D721Med (cell line): ENCODE results near the gene EXOC6B.
"Not testable (repeated sequence)": the region's sequence is repeated elsewhere in the genome, so short reads cannot be mapped to it uniquely, and the experiment has no call there.

Experiments
- DNase-seq: peaks from one replicate; pipeline ENCODE4 v3.0.0; 2011; ENCODE audit warnings: low spot score; ENCODE audit not compliant: insufficient read length
- FAIRE-seq: peaks from 2 replicates; lab custom pipeline; 2011; peaks lifted over from hg19 to GRCh38; lab: Jason Lieb, UNC
- CTCF ChIP-seq: IDR thresholded peaks from 2 replicates; pipeline ENCODE4 v1.5.1; 2012; ENCODE audit warnings: mild to moderate bottlenecking, control low read depth; ENCODE audit not compliant: insufficient read depth; ENCODE audit errors: missing control alignments

The EXOC6B gene

DNA sequence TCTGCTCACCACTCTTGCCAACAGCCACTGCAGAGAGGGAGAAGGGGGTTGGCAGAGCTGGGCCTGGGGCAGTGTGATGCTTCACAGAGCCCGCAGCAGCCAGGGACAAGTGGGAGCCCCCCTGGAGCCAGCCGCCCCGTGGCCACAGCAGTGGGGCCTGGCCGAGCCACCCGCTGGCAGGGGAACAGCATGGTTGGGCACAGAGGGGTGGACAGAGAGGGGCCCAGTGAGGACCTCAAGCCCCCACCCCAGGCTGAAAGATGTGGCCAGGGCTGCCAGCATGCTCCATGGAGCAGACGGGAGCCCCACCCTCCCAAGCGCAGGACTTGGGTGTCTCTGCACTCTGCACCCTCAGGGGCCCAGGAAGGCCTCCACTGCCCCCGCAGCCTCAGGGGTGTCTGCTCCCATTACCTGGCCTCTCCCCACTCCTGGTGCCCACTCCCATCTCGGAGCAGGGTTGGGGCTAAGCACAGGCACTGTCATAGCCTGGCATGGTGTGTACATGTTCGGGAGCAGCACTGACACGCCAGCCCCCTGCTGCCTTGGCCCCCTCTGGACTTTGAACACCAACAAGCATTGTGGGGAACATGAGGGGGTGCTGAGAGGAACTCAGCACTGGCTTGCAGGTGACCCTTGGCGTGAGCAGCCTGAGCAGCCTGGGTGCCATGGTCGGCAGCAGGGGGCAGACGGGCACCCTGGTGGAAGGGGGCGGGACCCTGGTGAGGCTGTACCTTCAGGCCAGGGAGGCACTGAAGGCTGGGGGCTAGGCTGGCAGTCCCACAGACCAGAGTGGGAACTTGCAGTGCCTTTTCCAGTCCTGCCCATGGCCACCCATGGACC is 398.6 kb downstream of the EXOC6B start:
- TF ChIP-seq CTCF: no peak
- FAIRE-seq (no peak), DNase-seq (no peak)

DNA sequence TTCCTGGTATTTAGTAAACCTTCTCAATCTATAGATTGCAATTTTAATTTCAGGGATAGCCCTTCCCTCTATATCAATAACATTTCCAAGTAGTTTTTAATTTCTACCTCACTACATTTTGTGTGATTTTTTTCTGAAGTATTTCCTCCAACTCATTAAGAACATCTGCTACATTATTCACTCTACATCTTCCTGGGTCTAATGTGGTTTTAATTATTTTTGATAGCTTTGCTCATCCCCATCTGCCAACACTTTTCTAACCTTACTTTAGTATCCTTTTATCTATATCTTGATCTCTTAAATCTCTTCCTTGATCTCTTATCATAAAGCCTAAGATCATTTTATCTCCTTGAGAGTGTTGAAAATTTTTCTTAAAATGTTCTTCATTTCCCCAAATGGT is 399.8 kb downstream of the EXOC6B start:
- FAIRE-seq (no peak), DNase-seq (no peak)
- TF ChIP-seq CTCF: no peak

GRCh38 chr2:72423756-72424155 is 402.1 kb downstream of the EXOC6B start:
- TF ChIP-seq CTCF: no peak
- DNase-seq: no peak
- no peak for FAIRE-seq

GRCh38 chr2:72421771-72422379 is 404.0 kb downstream of the EXOC6B start:
- not testable (repeated sequence) for DNase-seq, FAIRE-seq

DNA sequence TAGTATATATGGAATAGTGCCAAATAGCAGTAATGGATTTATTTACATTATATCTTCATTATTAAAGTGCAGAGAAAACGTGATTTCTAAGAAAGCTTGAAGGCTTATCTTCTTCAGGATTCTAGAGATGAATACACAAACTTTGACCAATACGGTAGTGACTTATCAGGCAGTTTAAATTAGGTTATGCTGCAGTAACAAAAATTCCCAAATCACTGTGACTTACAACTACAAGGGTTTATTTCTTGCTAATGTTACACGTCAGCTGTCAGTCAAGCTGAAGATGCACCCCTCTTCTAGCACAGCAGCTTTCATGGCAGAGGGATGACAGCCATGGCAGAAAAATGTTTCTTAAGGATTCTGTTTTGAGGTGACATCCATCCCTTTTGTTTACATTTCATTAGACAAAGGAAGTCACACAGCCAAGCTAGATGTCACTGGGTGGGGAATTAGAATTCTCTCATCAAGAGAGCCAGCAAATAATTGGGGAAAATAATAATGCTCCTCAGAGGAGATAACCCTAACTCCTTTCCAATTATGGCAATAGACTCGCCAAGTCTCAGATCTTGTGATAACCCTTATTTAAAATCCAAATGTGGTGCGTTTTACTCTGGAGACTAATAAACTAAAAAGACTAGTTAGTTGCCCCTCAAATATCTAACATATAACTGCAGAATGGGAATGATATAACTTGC is 409.9 kb downstream of the EXOC6B start:
- FAIRE-seq (no peak), DNase-seq (no peak)
- TF ChIP-seq CTCF: no peak

- TF ChIP-seq CTCF: no peak
- no peak for FAIRE-seq
- DNase-seq: no peak
These were observed 410.6 kb downstream of the EXOC6B start for GRCh38 chr2:72415241-72415661.

GRCh38 chr2:72414137-72414760 is 411.6 kb downstream of the EXOC6B start:
- TF ChIP-seq CTCF: no peak
- FAIRE-seq (no peak), DNase-seq (no peak)
